ENCODE data around the gene KRT33A. TPM values are rescaled to one million over a fixed set of nuclear protein-coding genes. Genes with fewer than 3 reads are reported as not detected.
"Not testable (repeated sequence)": the region's sequence is repeated elsewhere in the genome, so short reads cannot be mapped to it uniquely, and the experiment has no call there.

The KRT33A gene
- total and polyA plus RNA-seq, 12 donors = not detected

DNA sequence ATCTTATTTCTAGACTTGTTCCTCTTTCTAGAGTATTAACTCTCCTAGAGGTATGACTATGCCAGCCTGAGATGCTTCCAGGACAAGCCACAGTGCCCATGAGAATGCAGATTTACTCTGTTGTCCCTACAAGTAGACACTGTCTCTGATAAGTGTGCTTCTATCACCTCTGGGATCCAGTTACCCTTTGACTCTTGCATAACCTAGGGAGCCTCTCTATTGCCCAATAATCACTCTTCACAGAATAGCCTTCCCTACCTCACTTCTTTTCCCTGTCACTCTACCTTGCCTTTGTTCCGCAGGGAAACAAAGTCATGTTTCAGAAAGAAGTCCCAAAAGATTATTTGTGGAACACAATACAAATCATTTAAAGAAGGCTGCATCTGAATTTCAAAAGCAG lies 33.1 kb upstream of the KRT33A start:
- 90 to 97% (median 93%) methylated on average over 1 of the region's 1 CpG for WGBS, 4 donors
- H3K36me3 ChIP-seq (replicated peaks in 1 of 2) = no peaks in the 10 kb centered on the region
- H3K9me3 ChIP-seq (replicated peaks in 1 of 3) = no peaks in the 10 kb centered on the region
- H3K27me3 ChIP-seq = no peaks in the 10 kb centered on the region
- intact Hi-C loops (cut with DNase I) = no loop called here
- H3K4me1 ChIP-seq (replicated peaks in 1 of 2) = no peaks in the 10 kb centered on the region
- TF ChIP-seq POLR2A (IDR thresholded peaks at IDR 0.05) = no peak
- TF ChIP-seq, protein P1, sequence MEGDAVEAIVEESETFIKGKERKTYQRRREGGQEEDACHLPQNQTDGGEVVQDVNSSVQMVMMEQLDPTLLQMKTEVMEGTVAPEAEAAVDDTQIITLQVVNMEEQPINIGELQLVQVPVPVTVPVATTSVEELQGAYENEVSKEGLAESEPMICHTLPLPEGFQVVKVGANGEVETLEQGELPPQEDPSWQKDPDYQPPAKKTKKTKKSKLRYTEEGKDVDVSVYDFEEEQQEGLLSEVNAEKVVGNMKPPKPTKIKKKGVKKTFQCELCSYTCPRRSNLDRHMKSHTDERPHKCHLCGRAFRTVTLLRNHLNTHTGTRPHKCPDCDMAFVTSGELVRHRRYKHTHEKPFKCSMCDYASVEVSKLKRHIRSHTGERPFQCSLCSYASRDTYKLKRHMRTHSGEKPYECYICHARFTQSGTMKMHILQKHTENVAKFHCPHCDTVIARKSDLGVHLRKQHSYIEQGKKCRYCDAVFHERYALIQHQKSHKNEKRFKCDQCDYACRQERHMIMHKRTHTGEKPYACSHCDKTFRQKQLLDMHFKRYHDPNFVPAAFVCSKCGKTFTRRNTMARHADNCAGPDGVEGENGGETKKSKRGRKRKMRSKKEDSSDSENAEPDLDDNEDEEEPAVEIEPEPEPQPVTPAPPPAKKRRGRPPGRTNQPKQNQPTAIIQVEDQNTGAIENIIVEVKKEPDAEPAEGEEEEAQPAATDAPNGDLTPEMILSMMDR (IDR thresholded peaks at IDR 0.05) = no peak
- no peak overlapping the region for H3K4me3 ChIP-seq
- no peak for DNase-seq
- no peak overlapping the region for H3K27ac ChIP-seq

DNA sequence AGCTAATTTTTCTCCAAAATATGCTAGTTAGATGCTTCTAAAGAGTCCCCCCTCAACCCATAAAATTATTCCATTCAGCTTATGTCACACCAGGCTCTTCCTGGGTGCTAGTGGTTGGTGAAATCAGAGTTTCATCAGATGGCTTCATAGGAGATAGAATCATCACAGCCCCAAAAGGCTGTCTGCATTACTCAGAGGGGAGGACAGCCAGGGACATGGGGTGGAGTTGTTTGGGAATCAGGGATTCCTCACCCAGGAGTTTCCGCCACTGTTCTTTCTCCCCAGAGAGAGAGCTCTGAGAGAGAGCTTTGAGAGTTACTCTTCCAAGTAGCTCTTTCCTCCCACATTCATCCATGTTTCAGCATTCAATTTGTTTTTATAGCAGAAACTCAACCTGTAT lies 31.8 kb upstream of the KRT33A start:
- Histone ChIP-seq H3K9me3 (replicated peaks in 1 of 3) (no peaks in the 10 kb centered on the region), H3K36me3 (replicated peaks in 1 of 2) (no peaks in the 10 kb centered on the region), H3K27me3 (no peaks in the 10 kb centered on the region), H3K27ac (no peak overlapping the region), H3K4me3 (no peak overlapping the region), H3K4me1 (replicated peaks in 1 of 2) (no peaks in the 10 kb centered on the region)
- intact Hi-C loops (cut with DNase I) = no loop called here
- WGBS, 4 donors = 86 to 100% (median 93%) methylated on average over 1 of the region's 1 CpG
- TF ChIP-seq, protein P1 (IDR thresholded peaks at IDR 0.05) = no peak
- no peak for TF ChIP-seq POLR2A (IDR thresholded peaks at IDR 0.05)
- DNase-seq = no peak

DNA sequence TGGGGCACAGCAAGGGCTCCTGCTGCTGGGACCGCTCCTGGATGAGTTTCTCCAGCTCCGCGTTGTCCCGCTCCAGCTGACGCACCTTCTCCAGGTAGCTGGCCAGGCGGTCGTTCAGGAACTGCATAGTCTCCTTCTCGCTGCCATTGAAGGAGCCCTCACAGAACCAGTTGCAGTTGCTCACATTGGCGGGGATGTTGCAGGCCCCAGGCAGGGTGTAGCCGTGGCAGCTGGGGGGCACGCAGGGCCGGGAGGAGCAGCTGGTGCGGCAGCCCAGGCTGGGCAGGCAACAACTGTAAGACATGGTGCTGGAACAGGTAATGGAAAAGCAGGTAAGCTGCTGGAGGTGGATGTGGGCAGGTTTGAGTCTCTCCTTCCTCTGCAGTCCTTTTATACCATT lies 31.3 kb upstream of the KRT33A start, which contains the start of gene KRT34:
KRT34 (minus strand) TSS at position 364 of the 400 bp plus-strand sequence; CDS start at position 304, 60 bp downstream.
- H3K27me3 ChIP-seq; H3K4me3 ChIP-seq; H3K36me3 ChIP-seq (replicated peaks in 1 of 2); intact Hi-C loops (cut with DNase I); H3K4me1 ChIP-seq (replicated peaks in 1 of 2); H3K27ac ChIP-seq; H3K9me3 ChIP-seq (replicated peaks in 1 of 3): not testable (repeated sequence)
- peak in 1 of 7 donors; percentile 27 for DNase-seq
- WGBS, 4 donors = 81 to 94% (median 89%) methylated on average over 8 to 13 of the region's 13 CpGs

DNA sequence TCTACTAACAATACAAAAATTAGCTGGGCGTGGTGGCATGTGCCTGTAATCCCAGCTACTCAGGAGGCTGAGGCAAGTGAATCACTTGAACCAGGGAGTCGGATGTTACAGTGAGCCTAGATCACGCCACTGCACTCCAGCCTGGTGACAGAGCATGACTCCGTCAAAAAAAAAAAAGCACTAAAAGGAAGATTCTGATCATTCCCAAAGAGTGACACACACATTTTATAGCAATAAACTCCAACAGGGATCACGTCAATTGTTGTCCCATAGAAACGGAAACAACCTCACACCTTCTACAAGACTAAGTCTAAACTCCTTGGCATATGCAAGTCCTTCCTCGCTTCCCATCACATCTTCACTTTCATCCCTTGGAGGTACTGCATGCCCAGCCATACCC lies 29.5 kb upstream of the KRT33A start:
- H3K27ac ChIP-seq; intact Hi-C loops (cut with DNase I); H3K36me3 ChIP-seq (replicated peaks in 1 of 2); H3K27me3 ChIP-seq; H3K9me3 ChIP-seq (replicated peaks in 1 of 3); H3K4me3 ChIP-seq; DNase-seq; H3K4me1 ChIP-seq (replicated peaks in 1 of 2): not testable (repeated sequence)
- WGBS, 4 donors = 78 to 93% (median 85%) methylated on average over 7 of the region's 7 CpGs

DNA sequence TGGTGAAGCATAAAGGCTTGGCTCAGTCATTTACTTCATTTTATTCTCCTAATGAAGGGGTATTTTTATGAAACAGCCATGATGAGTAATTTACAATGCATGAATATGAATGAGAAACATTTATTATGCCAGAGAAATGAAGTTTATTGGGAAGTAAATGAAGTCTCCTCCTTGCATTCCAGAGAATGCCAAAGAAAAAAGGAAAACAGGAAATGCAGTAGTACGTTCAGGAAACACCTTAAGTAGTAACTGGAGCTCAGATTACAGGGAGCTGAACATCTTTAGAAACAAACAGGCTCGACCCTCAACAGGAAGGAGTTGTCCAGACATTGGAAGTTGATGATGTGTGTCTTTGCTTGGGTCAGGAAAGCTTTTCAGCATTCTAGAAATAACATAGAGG lies 26.9 kb upstream of the KRT33A start:
- Histone ChIP-seq H3K4me3 (no peak overlapping the region), H3K4me1 (replicated peaks in 1 of 2) (no peaks in the 10 kb centered on the region), H3K9me3 (replicated peaks in 1 of 3) (no peaks in the 10 kb centered on the region), H3K27ac (no peak overlapping the region), H3K36me3 (replicated peaks in 1 of 2) (no peaks in the 10 kb centered on the region), H3K27me3 (no peaks in the 10 kb centered on the region)
- TF ChIP-seq POLR2A (IDR thresholded peaks at IDR 0.05) = no peak
- TF ChIP-seq, protein P1 (IDR thresholded peaks at IDR 0.05) = no peak
- no peak for DNase-seq
- intact Hi-C loops (cut with DNase I) = no loop called here
- WGBS, 4 donors = 29 to 43% (median 33%) methylated on average over 2 of the region's 2 CpGs
